H9 (cell line): ENCODE results near the gene EML5. TPM values are rescaled to one million over a fixed set of nuclear protein-coding genes. Genes with fewer than 3 reads are reported as not detected.

Source experiments
- DNase-seq: peaks from one replicate; pipeline ENCODE4 v3.0.0-alpha.2; 2017
- H2AFZ ChIP-seq: one replicate; pipeline ENCODE4 v1.6.1; 2013; ENCODE audit warnings: mild to moderate bottlenecking, low read length, control low read depth, moderate library complexity
- H2AK5ac ChIP-seq: 2 replicates; pipeline ENCODE4 v1.6.1; 2013; ENCODE audit warnings: low read length, control low read depth, mixed read lengths; ENCODE audit not compliant: insufficient read length
- H2BK120ac ChIP-seq: one replicate; pipeline ENCODE4 v1.6.1; 2013; ENCODE audit warnings: low read depth, mild to moderate bottlenecking, low read length, control low read depth, inconsistent platforms; ENCODE audit not compliant: poor library complexity, severe bottlenecking
- H2BK12ac ChIP-seq: 2 replicates; pipeline ENCODE4 v1.6.1; 2013; ENCODE audit warnings: low read length, control low read depth, mixed read lengths, low read depth; ENCODE audit not compliant: insufficient read length
- H2BK15ac ChIP-seq: 2 replicates; pipeline ENCODE4 v1.6.1; 2013; ENCODE audit warnings: low read depth, low read length, control low read depth
- H2BK20ac ChIP-seq: one replicate; pipeline ENCODE4 v1.6.1; 2013; ENCODE audit warnings: low read depth, mild to moderate bottlenecking, low read length, control low read depth, inconsistent platforms; ENCODE audit not compliant: poor library complexity, severe bottlenecking
- H2BK5ac ChIP-seq: 2 replicates; pipeline ENCODE4 v1.6.1; 2013; ENCODE audit warnings: low read length, control low read depth, mixed read lengths; ENCODE audit not compliant: insufficient read length
- H3K14ac ChIP-seq: 2 replicates; pipeline ENCODE4 v1.6.1; 2013; ENCODE audit warnings: low read length, control low read depth; ENCODE audit not compliant: insufficient read depth
- H3K18ac ChIP-seq: 2 replicates; pipeline ENCODE4 v1.6.1; 2013; ENCODE audit warnings: low read depth, mild to moderate bottlenecking, mixed read lengths, low read length, control low read depth; ENCODE audit not compliant: insufficient read length
- H3K23ac ChIP-seq: 2 replicates; pipeline ENCODE4 v1.6.1; 2013; ENCODE audit warnings: low read length, control low read depth, mixed read lengths, low read depth; ENCODE audit not compliant: insufficient read length
- H3K23me2 ChIP-seq: 2 replicates; pipeline ENCODE4 v1.6.1; 2013; ENCODE audit warnings: low read depth, mild to moderate bottlenecking, mixed read lengths, low read length, control low read depth; ENCODE audit not compliant: insufficient read length, poor library complexity, severe bottlenecking
- H3K27ac ChIP-seq: 2 replicates; pipeline ENCODE4 v1.5.1; 2013; ENCODE audit warnings: low read length, control low read depth, mixed read lengths, low read depth; ENCODE audit not compliant: insufficient read length
- H3K27me3 ChIP-seq: 2 replicates; pipeline ENCODE4 v1.6.1; 2013; ENCODE audit warnings: low read length, control low read depth, inconsistent platforms; ENCODE audit not compliant: insufficient read depth
- H3K4ac ChIP-seq: 2 replicates; pipeline ENCODE4 v1.6.1; 2013; ENCODE audit warnings: low read depth, mild to moderate bottlenecking, control low read depth, inconsistent platforms, low read length, moderate library complexity
- H3K4me1 ChIP-seq: 2 replicates; pipeline ENCODE4 v1.6.1; 2013; ENCODE audit warnings: low read length, control low read depth, inconsistent platforms; ENCODE audit not compliant: insufficient read depth
- H3K4me2 ChIP-seq: 2 replicates; pipeline ENCODE4 v1.6.1; 2013; ENCODE audit warnings: low read length, control low read depth, mixed read lengths; ENCODE audit not compliant: insufficient read length, insufficient read depth
- H3K56ac ChIP-seq: 2 replicates; pipeline ENCODE4 v1.6.1; 2013; ENCODE audit warnings: low read depth, mild to moderate bottlenecking, mixed read lengths, low read length, control low read depth; ENCODE audit not compliant: insufficient read length
- H3K79me1 ChIP-seq: 2 replicates; pipeline ENCODE4 v1.6.1; 2013; ENCODE audit warnings: low read depth, mild to moderate bottlenecking, moderate library complexity, low read length, control low read depth, inconsistent platforms; ENCODE audit not compliant: insufficient read depth, poor library complexity, severe bottlenecking
- H3K79me2 ChIP-seq: 2 replicates; pipeline ENCODE4 v1.6.1; 2013; ENCODE audit warnings: low read length, control low read depth, inconsistent platforms; ENCODE audit not compliant: insufficient read depth
- H3K9ac ChIP-seq: 2 replicates; pipeline ENCODE4 v1.6.1; 2013; ENCODE audit warnings: low read length, control low read depth, mixed read lengths; ENCODE audit not compliant: insufficient read length; ENCODE audit errors: extremely low read depth
- H3K9me3 ChIP-seq: one replicate; pipeline ENCODE4 v1.6.1; 2013; ENCODE audit warnings: low read depth, low read length, inconsistent platforms; ENCODE audit not compliant: control insufficient read depth
- H3T11ph ChIP-seq: one replicate; pipeline ENCODE4 v1.6.1; 2013; ENCODE audit warnings: mild to moderate bottlenecking, low read length, control low read depth, inconsistent platforms
- H4K20me1 ChIP-seq: one replicate; pipeline ENCODE4 v1.6.1; 2013; ENCODE audit not compliant: control insufficient read depth, insufficient read length, insufficient read depth
- H4K5ac ChIP-seq: 2 replicates; pipeline ENCODE4 v1.6.1; 2013; ENCODE audit warnings: low read depth, mild to moderate bottlenecking, mixed read lengths, low read length, control low read depth; ENCODE audit not compliant: insufficient read length
- H4K8ac ChIP-seq: replicated peaks from 2 replicates; pipeline ENCODE4 v1.6.1; 2013; ENCODE audit warnings: low read length, control low read depth, mixed read lengths, low read depth; ENCODE audit not compliant: insufficient read length
- H4K91ac ChIP-seq: 2 replicates; pipeline ENCODE4 v1.6.1; 2013; ENCODE audit warnings: low read depth, mild to moderate bottlenecking, moderate library complexity, mixed read lengths, low read length, control low read depth; ENCODE audit not compliant: insufficient read length
- H3K27ac Mint-ChIP-seq, 3 experiments: 2 replicates in 2 of 3; 3 replicates in 1 of 3; pipeline ENCODE4 v1.8.0; 2020 to 2021; ENCODE audit warnings: mixed read lengths in 3 of 3, mild to moderate bottlenecking in 1 of 3, moderate library complexity in 1 of 3
- H3K27me3 Mint-ChIP-seq: 2 replicates; pipeline ENCODE4 v1.8.0; 2021; ENCODE audit warnings: low read depth, mild to moderate bottlenecking, moderate library complexity, mixed read lengths
- H3K36me3 Mint-ChIP-seq, 3 experiments: 2 replicates in 2 of 3; 3 replicates in 1 of 3; pipeline ENCODE4 v1.8.0; 2020 to 2021; ENCODE audit warnings: low read depth in 3 of 3, mixed read lengths in 3 of 3; ENCODE audit not compliant: insufficient read depth in 1 of 3
- H3K4me1 Mint-ChIP-seq, 2 experiments: 2 replicates each; pipeline ENCODE4 v1.8.0; 2020; ENCODE audit warnings: mixed read lengths in 2 of 2
- H3K4me3 Mint-ChIP-seq, 2 experiments: 2 replicates in 1 of 2; 3 replicates in 1 of 2; pipeline ENCODE4 v1.8.0; 2020 to 2021; ENCODE audit warnings: mild to moderate bottlenecking in 2 of 2, mixed read lengths in 2 of 2, moderate library complexity in 1 of 2
- H3K9me3 Mint-ChIP-seq, 2 experiments: 2 replicates in 1 of 2; 3 replicates in 1 of 2; pipeline ENCODE4 v1.8.0; 2020; ENCODE audit warnings: mild to moderate bottlenecking in 2 of 2, mixed read lengths in 2 of 2, moderate library complexity in 1 of 2
- WGBS: extraction: QIAGEN DNeasy Blood & Tissue Kit; methylation state at CpG from one replicate; pipeline ENCODE4 v1.1.7; 2013; ENCODE audit warnings: missing lambda C conversion rate, low lambda C conversion rate, mixed read lengths; ENCODE audit not compliant: insufficient read length; ENCODE audit errors: extremely low coverage; 5-methylcytosine and 5-hydroxymethylcytosine counted together
- total RNA-seq: library from RNA; stranded (reverse); gene quantifications from 2 replicates; pipeline ENCODE4 v1.2.1, GENCODE V29; 2021
- TF ChIP-seq, protein P1 (sequence below): fragments of 200-600 bp; sonication (generic); conservative IDR thresholded peaks from 3 replicates; pipeline ENCODE4 v1.8.0; 2021; ENCODE audit warnings: antibody characterized with exemption, mild to moderate bottlenecking

The EML5 gene
- total RNA-seq, 1 experiment from 2014 or later: 0.81 TPM

GRCh38 chr14:88598097-88598675 lies 194.6 kb downstream of the EML5 start:
- Histone ChIP-seq H3K4ac (no peak overlapping the region), H3K27me3 (no peaks in the 10 kb centered on the region), H2AFZ (no peak overlapping the region), H4K5ac (no peak overlapping the region), H3T11ph (no peak overlapping the region), H2BK12ac (no peak overlapping the region), H2BK5ac (no peak overlapping the region), H2BK120ac (no peak overlapping the region), H3K9ac (no peak overlapping the region), H3K23me2 (no peaks in the 10 kb centered on the region), H3K79me1 (no peaks in the 10 kb centered on the region), H4K20me1 (no peaks in the 10 kb centered on the region), H3K56ac (no peak overlapping the region), H3K4me1 (no peaks in the 10 kb centered on the region), H2AK5ac (no peak overlapping the region), H4K8ac (no peak overlapping the region), H4K91ac (no peak overlapping the region), H3K14ac (no peak overlapping the region), H3K27ac (no peak overlapping the region), H3K23ac (no peak overlapping the region), H3K9me3 (no peaks in the 10 kb centered on the region), H2BK15ac (no peak overlapping the region), H2BK20ac (no peak overlapping the region), H3K18ac (no peak overlapping the region), H3K4me2 (no peak overlapping the region), H3K79me2 (no peaks in the 10 kb centered on the region)
- Mint-ChIP-seq H3K36me3 (peaks cover 28 to 95% (median 79%) of the 10 kb centered on the region in 3 experiments; a peak in 6 of 7 replicates), H3K27me3 (no peaks in the 10 kb centered on the region), H3K9me3 (no peaks in the 10 kb centered on the region), H3K27ac (peak overlapping the region in 1 of 3 experiments; percentile 15; a peak in 1 of 7 replicates), H3K4me3 (no peak overlapping the region), H3K4me1 (no peaks in the 10 kb centered on the region)
- TF ChIP-seq, protein P1, sequence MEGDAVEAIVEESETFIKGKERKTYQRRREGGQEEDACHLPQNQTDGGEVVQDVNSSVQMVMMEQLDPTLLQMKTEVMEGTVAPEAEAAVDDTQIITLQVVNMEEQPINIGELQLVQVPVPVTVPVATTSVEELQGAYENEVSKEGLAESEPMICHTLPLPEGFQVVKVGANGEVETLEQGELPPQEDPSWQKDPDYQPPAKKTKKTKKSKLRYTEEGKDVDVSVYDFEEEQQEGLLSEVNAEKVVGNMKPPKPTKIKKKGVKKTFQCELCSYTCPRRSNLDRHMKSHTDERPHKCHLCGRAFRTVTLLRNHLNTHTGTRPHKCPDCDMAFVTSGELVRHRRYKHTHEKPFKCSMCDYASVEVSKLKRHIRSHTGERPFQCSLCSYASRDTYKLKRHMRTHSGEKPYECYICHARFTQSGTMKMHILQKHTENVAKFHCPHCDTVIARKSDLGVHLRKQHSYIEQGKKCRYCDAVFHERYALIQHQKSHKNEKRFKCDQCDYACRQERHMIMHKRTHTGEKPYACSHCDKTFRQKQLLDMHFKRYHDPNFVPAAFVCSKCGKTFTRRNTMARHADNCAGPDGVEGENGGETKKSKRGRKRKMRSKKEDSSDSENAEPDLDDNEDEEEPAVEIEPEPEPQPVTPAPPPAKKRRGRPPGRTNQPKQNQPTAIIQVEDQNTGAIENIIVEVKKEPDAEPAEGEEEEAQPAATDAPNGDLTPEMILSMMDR: no peak
- no CpG with 5 or more reads among the region's 2 CpGs for WGBS
- DNase-seq: no peak
